ENCODE measurements around the gene ANO3. TPM values are rescaled to one million over a fixed set of nuclear protein-coding genes. Genes with fewer than 3 reads are reported as not detected.

ANO3 gene
- polyA plus RNA-seq, 1 experiment = 3.0 TPM

- ChIA-PET POLR2A (no interaction called here), CTCF (no interaction called here)
Measured at GRCh38 chr11:26519469-26519868, 187.5 kb downstream of the ANO3 start.

GRCh38 chr11:26522912-26523610 is 191.1 kb downstream of the ANO3 start:
- no peaks in the 10 kb centered on the region for H3K27me3 ChIP-seq (ENCODE audit: control insufficient read depth, insufficient read depth, low read length)
- no peak overlapping the region for H3K4me3 ChIP-seq (ENCODE audit: low read depth, low read length)
- DNase-seq (ENCODE audit: low read depth) = no peak
- TF ChIP-seq CTCF (IDR thresholded peaks at IDR 0.05; ENCODE audit: insufficient read depth, low read depth, low read length) = no peak
- CTCF ChIA-PET = interaction anchor here (0.9 to 1.1 kb wide), 2 partner anchors 11 to 126 kb away, joined by 3 read pairs; no protein-coding TSS in a partner anchor
- no peaks in the 10 kb centered on the region for H3K36me3 ChIP-seq (ENCODE audit: control insufficient read depth, insufficient read depth, low read length)
- POLR2A ChIA-PET = no interaction called here

More at GRCh38 chr11:26519469-26519868, 187.5 kb downstream of the ANO3 start:
- no peak for TF ChIP-seq CTCF (IDR thresholded peaks at IDR 0.05; ENCODE audit: insufficient read depth, low read depth, low read length)
- Histone ChIP-seq H3K36me3 (ENCODE audit: control insufficient read depth, insufficient read depth, low read length) (no peaks in the 10 kb centered on the region), H3K4me3 (ENCODE audit: low read depth, low read length) (no peak overlapping the region), H3K27me3 (ENCODE audit: control insufficient read depth, insufficient read depth, low read length) (no peaks in the 10 kb centered on the region)
- DNase-seq (ENCODE audit: low read depth) = no peak

GRCh38 chr11:26527685-26528084 is 195.8 kb downstream of the ANO3 start:
- Histone ChIP-seq H3K36me3 (ENCODE audit: control insufficient read depth, insufficient read depth, low read length) (no peaks in the 10 kb centered on the region), H3K27me3 (ENCODE audit: control insufficient read depth, insufficient read depth, low read length) (no peaks in the 10 kb centered on the region), H3K4me3 (ENCODE audit: low read depth, low read length) (no peak overlapping the region)
- ChIA-PET POLR2A (no interaction called here), CTCF (no interaction called here)
- no peak for DNase-seq (ENCODE audit: low read depth)
- TF ChIP-seq CTCF (IDR thresholded peaks at IDR 0.05; ENCODE audit: insufficient read depth, low read depth, low read length) = no peak

- ChIA-PET CTCF (no interaction called here), POLR2A (no interaction called here)
- no peak overlapping the region for H3K4me3 ChIP-seq (ENCODE audit: low read depth, low read length)
- H3K27me3 ChIP-seq (ENCODE audit: control insufficient read depth, insufficient read depth, low read length) = no peaks in the 10 kb centered on the region
- no peaks in the 10 kb centered on the region for H3K36me3 ChIP-seq (ENCODE audit: control insufficient read depth, insufficient read depth, low read length)
- no peak for TF ChIP-seq CTCF (IDR thresholded peaks at IDR 0.05; ENCODE audit: insufficient read depth, low read depth, low read length)
- no peak for DNase-seq (ENCODE audit: low read depth)
Measured at GRCh38 chr11:26537341-26537740, 205.4 kb downstream of the ANO3 start.

GRCh38 chr11:26539517-26539916 is 207.6 kb downstream of the ANO3 start:
- no peak for DNase-seq (ENCODE audit: low read depth)
- Histone ChIP-seq H3K36me3 (ENCODE audit: control insufficient read depth, insufficient read depth, low read length) (no peaks in the 10 kb centered on the region), H3K4me3 (ENCODE audit: low read depth, low read length) (no peak overlapping the region), H3K27me3 (ENCODE audit: control insufficient read depth, insufficient read depth, low read length) (no peaks in the 10 kb centered on the region)
- POLR2A ChIA-PET = no interaction called here
- CTCF ChIA-PET = no interaction called here
- TF ChIP-seq CTCF (IDR thresholded peaks at IDR 0.05; ENCODE audit: insufficient read depth, low read depth, low read length) = no peak

All from BJ (cell line).